ENCODE results near the gene CEP170.

CEP170 gene

GRCh38 chr1:243254927-243255790 lies at the start of gene CEP170:
Gene CEP170, minus strand, starts transcription at chr1:243255281. Its CDS starts 30,001 bp downstream, at chr1:243225280.
- DNase-seq: peak; percentile 99

DNA sequence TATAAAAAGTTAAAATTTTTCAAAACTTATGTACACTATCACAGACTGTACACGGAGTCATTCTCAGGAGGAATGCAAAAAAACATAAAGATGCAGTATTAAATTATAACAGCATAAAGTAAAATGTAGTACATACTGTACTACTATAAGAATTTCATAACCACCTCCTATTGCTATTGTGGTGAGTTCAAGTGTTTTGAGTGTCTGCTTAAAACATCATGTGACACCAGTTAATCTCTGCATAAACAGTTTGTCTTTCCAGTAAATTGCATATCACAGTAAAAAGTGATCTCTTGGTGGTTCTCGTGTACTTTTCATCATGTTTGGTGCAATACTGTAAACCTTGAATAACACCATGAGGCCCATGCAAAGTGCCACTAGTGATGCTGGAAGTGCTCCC lies 46.0 kb upstream of the CEP170 start:
- DNase-seq: no peak

GRCh38 chr1:243299069-243299468 lies 44.0 kb upstream of the CEP170 start:
- DNase-seq: no peak

DNA sequence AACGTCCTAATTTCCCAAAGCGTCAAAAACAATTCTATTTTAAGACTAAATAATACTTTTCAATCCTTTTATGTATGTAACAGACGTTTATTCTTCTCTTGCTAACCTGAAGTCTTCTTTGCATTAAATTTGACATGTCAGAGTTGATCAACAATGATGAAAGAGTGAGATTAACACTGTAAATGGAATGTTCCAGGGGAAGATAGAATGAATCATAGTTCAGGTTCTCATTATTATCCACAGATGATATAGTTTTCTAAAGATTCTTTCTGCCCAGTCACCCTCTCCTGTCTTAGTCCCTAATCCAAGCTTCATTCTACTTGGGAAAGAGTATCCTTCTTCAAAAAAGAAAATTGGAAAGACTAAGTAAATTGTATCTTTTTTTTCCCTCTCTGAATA lies 39.6 kb upstream of the CEP170 start:
- DNase-seq: no peak

DNA sequence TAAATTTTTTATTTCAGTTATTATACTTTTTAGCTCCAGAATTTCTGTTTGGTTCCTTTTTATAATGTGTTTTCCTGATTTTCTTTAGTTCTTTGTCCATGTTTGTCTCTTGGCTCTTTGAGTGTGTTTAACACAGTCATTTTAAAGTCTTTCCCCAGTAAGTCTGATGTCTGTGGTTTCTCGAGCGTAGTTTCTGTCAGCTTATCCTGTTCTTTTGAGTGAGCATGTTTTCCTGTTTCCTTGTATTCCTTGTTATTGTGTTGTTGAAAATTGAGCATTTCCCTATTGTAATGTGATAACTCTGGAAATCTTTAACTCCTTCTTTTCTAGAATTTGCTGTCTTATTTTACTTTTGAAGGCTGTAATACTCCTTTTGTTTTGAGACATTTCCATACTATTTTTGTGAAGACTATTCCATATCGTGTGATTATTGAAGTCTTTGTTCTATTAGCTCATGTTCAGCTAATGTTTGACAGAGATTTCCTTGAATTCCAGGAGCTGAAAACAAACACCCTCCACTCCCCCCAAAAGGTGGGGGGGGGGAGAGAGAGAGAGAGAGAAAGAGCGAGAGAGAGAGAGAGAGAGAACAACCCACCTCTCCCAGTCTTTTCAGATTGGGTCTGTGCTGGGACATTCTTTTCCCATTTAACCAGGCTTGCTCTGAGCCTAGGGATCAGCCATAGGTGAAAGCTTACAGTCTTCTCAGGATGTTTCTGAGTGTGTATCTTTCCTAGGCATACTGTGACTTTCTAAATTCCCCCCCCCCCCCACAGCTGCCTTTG lies 39.1 kb upstream of the CEP170 start:
- no peak for DNase-seq

DNA sequence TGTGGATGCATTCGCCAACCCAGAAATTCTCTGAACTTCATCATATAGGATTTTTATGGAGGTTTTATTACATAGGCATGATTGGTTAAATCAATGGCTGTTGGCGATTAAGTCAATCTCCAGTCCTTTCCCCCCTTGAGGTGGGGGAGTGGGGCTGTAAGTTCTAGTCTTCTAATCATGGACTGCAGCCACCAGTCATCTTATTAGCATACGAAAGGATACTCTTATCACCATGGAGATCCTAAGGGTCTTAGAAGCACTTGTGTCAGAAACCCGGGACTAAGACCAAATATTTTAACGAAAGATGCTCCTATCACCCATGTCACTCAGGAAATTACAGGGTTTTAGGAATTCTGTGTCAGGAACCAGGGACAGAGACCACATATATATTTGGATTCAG lies 37.0 kb upstream of the CEP170 start:
- DNase-seq: no peak

GRCh38 chr1:243291292-243291691 lies 36.2 kb upstream of the CEP170 start:
- DNase-seq: no peak

GRCh38 chr1:243288062-243288461 lies 33.0 kb upstream of the CEP170 start:
- no peak for DNase-seq

GRCh38 chr1:243287652-243288051 lies 32.6 kb upstream of the CEP170 start:
- DNase-seq: no peak

DNA sequence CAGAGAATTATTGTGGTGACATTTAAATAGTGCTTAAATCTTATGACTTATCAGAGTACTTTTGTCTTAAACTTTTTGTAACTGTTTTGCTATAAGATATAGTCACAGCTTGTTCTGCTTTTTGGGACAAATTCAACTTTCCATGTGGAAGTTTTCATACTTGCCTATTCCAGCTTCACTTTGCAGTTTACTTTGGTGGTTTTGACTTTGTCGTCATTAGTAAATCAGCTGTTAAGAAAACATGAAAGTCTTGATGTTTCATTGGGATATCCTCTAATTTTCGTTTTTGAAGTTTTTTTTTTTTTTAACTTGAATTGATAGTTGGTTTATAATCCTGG lies 32.0 kb upstream of the CEP170 start:
- no peak for DNase-seq

GRCh38 chr1:243286409-243287122 lies 31.5 kb upstream of the CEP170 start:
- DNase-seq: no peak

GRCh38 chr1:243281672-243282071 lies 26.6 kb upstream of the CEP170 start:
- no peak for DNase-seq

- no peak for DNase-seq
These were observed 25.6 kb upstream of the CEP170 start for GRCh38 chr1:243280571-243281129.

DNA sequence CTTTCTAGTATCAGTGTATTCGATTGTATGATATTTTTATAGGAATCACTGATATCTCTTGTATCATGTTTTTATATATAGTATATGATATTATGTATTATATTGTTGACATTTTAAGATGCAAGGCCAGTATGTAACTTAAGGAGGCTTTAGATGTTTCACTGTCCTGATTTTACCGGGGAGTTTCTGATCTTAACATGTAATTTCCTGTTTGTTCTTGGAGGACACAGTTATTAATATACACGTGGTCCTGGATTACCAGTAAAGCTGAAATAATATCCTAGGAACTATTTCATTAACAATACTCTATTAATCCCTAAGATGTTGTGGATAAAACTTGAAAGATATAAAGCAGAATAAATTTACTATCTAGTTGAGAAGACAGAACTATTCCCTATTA lies 20.2 kb upstream of the CEP170 start:
- no peak for DNase-seq

DNA sequence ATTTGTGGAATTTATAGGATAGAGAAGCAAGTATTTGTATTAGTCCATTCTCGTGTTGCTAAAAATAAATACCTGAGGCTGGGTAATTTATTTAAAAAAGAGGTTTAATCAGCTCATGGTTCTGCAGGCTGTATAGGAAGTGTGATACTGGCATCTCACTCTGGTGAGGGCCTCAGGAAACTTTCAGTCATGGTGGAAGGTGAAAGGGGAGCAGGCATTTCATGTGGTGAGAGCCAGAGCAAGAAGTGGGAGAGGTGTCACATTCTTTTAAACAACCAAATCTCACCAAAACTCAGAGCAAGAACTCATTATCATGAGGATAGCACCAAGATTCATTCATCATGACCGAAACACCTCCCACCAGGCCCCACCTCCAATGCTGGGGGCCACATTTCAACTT lies 18.9 kb upstream of the CEP170 start:
- no peak for DNase-seq

DNA sequence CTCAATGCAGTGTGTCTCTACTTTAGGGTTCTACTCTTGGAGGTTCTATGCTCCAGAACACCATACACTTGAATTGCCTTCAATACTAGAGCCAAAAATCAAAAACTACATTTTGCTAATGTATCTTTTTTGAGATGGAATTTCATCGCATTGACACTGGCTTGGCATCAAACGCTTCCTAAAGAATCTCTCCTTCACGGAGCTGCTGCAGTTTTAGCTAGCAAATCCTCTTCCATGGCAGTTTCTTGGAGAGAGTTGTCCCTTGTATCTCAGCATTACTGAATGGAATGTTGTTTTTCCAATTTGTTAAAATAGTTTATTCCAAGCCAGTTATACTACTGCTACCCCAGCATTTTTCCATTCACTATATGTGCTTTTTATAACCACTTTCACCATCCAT lies 18.4 kb upstream of the CEP170 start:
- DNase-seq: no peak

GRCh38 chr1:243272401-243272800 lies 17.3 kb upstream of the CEP170 start:
- DNase-seq: no peak

DNA sequence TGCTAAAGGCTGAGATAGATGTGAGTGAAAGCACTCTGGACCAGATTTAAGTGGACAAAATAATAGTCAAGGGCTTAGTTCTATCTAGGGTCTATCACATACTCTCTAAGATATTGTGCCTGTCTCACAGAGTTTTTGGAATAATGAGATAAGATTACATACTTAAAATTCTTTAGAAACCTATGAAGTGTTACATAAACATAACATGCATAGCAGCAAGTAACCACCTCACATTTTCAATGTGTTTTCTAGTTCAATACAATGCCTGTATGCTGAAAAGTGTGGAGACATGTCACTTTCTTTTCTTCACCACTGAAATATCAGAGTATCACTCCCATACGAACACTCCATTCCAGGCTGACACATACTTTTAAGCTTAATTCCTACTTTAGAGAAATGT lies 16.9 kb upstream of the CEP170 start:
- DNase-seq: no peak

DNA sequence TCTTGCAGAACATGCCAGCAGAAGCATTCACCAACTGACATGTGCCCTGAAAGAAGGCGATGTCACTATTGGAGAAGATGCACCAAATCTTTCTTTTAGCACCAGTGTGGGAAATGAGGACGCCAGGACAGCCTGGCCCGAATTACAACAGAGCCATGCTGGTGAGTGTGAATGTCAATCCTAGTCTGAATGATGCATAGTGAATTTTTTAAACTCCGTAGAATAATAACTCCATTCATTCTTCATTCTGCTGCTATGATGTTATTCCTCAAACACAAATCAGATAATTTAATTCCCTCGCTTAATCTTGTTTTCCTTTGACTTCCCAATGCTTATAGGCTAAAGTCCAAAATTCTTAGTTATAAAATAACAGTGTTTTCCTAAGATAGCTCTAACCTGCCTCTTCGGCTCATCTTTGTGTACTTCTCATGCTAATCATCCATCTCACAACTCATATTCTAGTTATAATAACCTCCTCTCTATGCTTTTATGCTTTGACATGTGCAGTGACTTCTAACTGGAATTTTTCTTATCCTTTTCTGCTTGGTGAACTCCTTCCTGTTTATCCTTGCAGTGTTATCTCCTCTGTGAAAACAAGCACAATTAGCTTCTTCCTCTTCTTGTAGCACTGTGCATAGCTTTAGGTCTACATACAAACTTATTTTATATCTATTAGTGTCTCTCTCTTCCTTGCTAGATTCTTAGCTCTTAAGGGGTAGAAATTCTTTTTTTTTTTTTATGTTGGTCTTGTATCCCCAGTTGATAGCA lies 15.2 kb upstream of the CEP170 start:
- DNase-seq: no peak

GRCh38 chr1:243269461-243269801 lies 14.3 kb upstream of the CEP170 start:
- no peak for DNase-seq

GRCh38 chr1:243268751-243269460 lies 13.8 kb upstream of the CEP170 start:
- DNase-seq: no peak
